HPDE6-E6E7 (cell line): ENCODE data around the gene SSC4D.
"Not testable (repeated sequence)": the region's sequence is repeated elsewhere in the genome, so short reads cannot be mapped to it uniquely, and the experiment has no call there.

Experiments
- DNase-seq: peaks from one replicate; pipeline ENCODE4 v3.0.0; 2011; ENCODE audit warnings: missing footprints; ENCODE audit errors: extremely low spot score

Gene SSC4D

GRCh38 chr7:76383089-76383944 is 26.2 kb downstream of the SSC4D start:
- DNase-seq = no peak

DNA sequence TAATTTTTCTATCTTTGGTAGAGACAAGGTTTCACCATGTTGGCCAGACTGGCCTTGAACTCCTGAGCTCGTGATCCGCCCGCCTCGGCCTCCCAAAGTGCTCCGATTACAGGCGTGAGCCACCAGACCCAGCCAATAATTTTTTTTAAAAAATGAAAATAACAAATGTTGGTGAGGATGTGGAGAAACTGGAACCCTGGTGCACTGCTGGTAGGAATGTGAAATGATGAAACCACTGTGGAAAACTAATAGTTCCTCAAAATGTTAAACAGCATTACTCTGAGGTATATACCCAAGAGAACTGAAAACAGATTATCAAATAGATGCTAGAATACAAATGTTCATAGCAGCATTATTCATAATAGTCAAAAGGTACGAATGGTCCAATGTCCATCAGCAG is 27.7 kb downstream of the SSC4D start:
- no peak for DNase-seq

GRCh38 chr7:76380623-76380966 is 28.9 kb downstream of the SSC4D start:
- no peak for DNase-seq

DNA sequence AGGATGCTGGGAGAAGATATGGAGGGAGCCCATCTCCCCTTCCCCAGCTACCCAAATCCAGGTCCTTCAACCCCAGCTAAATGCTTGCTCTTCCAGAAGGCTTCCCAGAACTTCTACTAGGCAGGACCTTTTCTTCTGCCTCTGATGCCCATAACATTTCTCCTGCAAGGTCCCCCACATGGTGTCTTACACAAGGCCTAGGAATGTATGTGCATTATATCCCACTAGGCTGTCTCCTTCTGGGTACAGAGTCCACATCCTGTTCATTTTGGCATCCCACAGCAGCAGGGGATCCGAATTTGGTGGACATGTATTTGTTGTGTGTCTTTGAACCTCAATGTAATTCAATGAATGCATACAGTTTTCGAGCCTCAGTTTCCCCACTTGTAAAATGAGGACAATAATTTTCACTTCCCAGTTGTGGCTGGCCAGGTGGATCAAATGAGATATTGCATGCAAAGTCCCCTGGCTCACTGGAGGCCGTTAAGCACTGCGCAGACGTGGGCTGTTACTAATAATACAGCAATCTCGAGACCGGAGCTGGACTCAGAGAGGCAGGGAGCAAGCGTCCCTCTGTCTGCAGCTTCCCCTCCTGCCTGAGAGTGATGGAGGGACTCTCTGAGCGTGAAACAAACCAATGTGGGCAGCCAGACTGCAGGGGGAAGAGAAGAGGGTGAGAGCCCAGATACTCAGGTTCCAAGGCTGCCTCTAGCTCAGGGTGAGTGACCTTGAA is 32.1 kb downstream of the SSC4D start:
- no peak for DNase-seq

- DNase-seq = no peak
Measured at GRCh38 chr7:76375251-76375650, 34.2 kb downstream of the SSC4D start.

- DNase-seq = peak; percentile 79
Measured at GRCh38 chr7:76372984-76373833, 36.3 kb downstream of the SSC4D start.

DNA sequence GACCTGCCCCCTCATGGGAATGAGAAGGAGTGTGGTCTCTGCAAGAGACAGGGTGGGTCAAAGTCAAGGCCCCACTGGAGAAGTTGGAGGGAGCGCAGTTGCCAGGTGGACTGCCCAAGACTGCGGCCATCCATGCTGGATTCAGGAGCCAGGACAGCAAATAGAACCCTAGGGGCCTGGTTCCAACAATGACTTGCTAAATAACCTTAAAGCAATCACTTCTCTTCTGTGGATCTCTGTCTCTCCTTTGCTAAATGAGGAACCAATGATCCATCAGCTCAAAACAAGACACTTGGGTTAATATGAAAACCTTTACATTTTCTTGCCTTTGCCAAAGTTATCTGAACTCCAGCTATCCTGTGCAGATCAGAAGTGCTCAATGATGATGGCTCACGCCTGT is 38.1 kb downstream of the SSC4D start:
- no peak for DNase-seq

- DNase-seq = no peak
Measured at GRCh38 chr7:76369018-76369417, 40.5 kb downstream of the SSC4D start.

DNA sequence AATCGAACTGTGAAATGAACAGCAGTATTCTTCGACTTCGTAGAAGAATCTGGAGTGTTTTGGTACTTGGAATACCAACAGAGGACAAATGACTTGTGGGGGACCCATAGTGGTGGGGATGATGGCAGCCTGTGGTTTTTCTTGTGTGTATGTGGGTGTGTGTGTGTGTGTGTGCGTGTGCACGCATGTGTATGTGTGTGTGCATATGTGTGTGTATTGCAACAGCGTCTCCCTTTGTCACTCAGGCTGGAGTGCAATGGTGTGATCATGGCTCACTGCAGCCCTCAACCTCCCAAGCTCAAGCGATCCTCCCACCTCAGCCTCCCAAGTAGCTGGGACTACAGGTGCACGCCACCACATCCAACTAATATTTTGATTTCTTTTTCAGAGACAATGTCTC is 41.3 kb downstream of the SSC4D start:
- DNase-seq = no peak

GRCh38 chr7:76364198-76364584 is 45.3 kb downstream of the SSC4D start:
- peak; percentile 61 for DNase-seq

DNA sequence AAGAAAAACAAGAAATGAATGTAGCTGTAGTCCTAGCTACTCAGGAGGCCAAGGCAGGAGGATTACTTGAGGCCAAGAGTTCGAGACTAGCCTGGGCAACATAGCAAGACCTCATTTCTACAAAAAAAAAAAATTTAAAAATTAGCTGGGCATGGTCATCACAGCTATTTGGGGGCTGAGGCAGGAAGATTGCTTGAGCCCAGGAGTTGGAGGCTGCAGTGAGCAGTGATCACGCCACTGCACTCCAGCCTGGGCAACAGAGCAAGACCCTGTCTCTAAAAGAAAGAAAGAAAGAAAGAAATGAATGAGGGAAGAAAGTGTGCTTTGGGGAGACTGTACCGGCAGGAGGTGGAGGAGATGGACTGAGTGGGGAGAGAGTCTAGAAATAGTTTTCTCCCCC is 45.7 kb downstream of the SSC4D start:
- DNase-seq = not testable (repeated sequence)

DNA sequence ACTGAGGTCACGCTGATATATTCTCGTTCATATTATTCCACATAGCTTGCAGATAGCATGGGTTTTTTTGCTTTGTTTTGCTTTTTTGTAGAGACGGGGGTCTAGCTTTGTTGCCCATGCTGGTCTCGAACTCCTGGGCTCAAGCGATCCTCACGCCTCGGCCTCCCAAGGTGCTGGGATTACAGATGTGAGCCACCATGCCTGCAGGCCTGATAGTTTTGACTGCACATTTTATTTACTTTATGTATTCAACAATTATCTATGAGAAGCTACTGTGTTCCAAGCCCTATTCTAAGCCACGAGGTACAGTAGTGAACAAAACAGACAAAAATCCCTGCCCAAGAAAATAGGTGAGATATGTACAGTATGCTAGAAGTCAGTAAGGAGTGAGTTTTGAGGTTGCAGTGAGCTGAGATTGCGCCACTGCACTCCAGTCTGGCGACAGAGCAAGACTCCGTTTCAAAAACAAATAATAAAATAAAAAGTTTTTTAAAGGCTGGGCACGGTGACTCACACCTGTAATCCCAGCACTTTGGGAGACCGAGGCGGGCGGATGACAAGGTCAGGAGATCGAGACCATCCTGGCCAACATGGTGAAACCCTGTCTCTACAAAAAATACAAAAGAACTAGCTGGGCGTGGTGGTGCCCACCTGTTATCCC is 49.4 kb downstream of the SSC4D start:
- no peak for DNase-seq

DNA sequence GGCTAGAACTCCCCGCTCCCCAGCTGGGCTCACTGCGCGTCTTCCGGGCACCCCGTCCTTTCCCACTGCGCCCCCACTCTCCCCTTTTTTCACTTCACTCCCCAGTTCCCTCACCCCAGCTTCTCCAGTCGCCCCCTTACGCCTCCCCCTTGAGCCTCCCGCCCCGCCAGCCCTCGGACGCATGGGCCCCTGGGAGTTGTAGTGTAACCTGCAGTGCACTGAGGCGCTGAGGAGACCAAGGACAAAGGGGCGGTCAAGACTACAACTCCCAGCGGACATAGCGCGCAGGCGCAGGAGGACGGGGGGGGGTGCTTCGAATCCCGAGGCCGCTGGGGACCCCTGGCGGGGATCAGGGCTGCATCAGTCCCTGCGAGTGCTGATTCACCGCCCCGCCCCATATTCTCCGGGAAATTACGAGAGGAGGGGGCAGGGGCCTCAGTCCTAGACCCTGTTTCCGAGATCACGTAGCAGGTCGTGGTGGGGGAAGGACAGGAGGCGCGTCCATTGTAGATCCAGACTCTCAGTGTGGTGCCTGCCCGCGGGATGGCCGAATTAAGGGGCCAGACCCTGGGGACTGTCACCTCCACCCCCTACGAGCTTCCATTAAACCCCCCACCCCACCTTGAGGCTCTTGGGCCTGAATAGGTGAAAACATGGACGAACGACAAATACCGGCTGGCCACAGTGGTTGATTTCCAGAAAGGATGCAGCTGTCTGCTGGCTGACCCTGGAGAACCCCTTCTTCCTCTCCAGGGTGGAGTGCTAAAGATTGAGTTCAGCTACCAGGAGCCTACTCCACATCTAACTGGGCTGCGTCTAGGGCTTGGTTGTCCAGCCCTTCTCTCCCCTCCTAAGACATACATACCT is 50.2 kb downstream of the SSC4D start:
- peak; percentile 95 for DNase-seq

- peak; percentile 67 for DNase-seq
Measured at GRCh38 chr7:76358481-76359110, 50.9 kb downstream of the SSC4D start, which contains the start of gene YWHAG. YWHAG (minus strand) TSS chr7:76358991; CDS start chr7:76358808, 183 bp downstream.

GRCh38 chr7:76358011-76358480 is 51.5 kb downstream of the SSC4D start:
- no peak for DNase-seq

- DNase-seq = no peak
Measured at GRCh38 chr7:76357475-76358010, 52.0 kb downstream of the SSC4D start.

GRCh38 chr7:76356823-76357222 is 52.7 kb downstream of the SSC4D start:
- DNase-seq = peak; percentile 51

DNA sequence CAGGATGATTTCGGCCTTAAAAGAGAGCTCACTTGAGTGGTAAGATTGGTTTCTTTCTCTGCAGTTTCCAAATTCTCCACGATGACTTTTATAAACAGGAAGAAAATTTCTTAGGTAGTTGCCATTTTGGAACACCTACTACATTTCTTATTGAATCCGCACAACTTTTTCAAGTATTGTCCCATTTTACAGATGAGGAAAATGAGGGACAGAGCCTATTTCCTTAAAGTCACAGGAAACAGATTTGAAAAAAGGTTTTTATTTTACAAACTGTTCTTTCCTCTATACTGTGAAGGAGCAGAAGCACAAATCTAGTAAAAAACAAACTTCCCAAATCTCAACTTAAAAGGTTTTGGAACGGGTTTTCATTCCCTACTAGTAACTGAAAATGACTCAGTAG is 53.4 kb downstream of the SSC4D start:
- DNase-seq = no peak

DNA sequence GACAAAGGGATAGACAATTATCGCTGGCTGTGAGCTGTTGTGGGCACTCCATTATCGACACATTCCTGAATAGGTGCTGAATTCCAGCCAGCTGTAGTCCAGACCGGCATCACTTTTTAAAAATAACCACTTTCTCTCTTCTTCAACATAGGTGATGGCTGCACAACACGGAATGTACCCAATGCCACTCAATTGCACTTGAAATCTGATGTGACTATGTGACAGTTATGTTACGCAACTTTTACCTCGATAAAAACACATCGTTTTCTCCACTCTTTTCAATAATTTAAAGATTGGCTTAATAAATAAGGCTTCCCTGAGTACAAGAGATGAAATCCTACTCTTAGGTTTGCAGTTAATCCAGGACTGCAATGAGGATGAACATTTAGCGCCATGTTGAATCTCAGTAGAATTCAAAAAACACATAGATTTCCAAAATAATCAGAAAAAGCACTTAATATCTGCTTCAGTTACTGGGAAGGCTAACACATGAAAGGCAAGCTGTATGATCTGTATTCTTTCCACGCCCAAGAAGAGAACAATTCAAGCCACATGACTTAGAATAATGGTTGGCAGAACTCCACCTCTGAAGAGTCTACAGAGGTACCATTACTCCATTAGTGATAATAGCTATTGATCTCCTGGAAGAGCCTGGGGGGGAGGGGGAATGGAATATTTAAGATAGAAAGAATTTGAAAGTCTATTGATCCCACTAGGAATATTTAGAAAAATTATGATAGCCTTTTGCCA is 54.3 kb downstream of the SSC4D start:
- DNase-seq = no peak
